ENCODE results near the gene AMH. TPM values are rescaled to one million over a fixed set of nuclear protein-coding genes. Genes with fewer than 3 reads are reported as not detected.

Gene AMH
- total RNA-seq, 3 donors from 2014 or later, result 2.7 to 5.1 (median 3.8) TPM

GRCh38 chr19:2249880-2250765 lies 1.0 kb downstream of the AMH start:
- no peak for TF ChIP-seq CTCF (IDR thresholded peaks at IDR 0.05)
- peak; percentile 14 for ATAC-seq
- intact Hi-C loops (cut with DNase I, micrococcal nuclease), result no loop called here
- Histone ChIP-seq H3K36me3 (ENCODE audit: low read depth) (peaks cover 7% of the 10 kb centered on the region), H3K9me3 (no peaks in the 10 kb centered on the region), H3K4me1 (ENCODE audit: low read depth) (peaks cover 33% of the 10 kb centered on the region), H3K4me3 (no peak overlapping the region)
- no peak for DNase-seq

- H3K36me3 ChIP-seq (ENCODE audit: low read depth), result peaks cover 6% of the 10 kb centered on the region
- peaks cover 33% of the 10 kb centered on the region for H3K4me1 ChIP-seq (ENCODE audit: low read depth)
Measured at GRCh38 chr19:2250766-2251105, 1.6 kb downstream of the AMH start.

DNA sequence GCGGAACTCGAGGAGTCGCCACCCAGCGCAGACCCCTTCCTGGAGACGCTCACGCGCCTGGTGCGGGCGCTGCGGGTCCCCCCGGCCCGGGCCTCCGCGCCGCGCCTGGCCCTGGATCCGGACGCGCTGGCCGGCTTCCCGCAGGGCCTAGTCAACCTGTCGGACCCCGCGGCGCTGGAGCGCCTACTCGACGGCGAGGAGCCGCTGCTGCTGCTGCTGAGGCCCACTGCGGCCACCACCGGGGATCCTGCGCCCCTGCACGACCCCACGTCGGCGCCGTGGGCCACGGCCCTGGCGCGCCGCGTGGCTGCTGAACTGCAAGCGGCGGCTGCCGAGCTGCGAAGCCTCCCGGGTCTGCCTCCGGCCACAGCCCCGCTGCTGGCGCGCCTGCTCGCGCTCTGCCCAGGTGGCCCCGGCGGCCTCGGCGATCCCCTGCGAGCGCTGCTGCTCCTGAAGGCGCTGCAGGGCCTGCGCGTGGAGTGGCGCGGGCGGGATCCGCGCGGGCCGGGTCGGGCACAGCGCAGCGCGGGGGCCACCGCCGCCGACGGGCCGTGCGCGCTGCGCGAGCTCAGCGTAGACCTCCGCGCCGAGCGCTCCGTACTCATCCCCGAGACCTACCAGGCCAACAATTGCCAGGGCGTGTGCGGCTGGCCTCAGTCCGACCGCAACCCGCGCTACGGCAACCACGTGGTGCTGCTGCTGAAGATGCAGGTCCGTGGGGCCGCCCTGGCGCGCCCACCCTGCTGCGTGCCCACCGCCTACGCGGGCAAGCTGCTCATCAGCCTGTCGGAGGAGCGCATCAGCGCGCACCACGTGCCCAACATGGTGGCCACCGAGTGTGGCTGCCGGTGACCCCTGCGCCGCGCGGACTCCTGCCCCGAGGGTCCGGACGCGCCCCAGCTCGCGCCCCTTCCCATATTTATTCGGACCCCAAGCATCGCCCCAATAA lies 2.3 kb downstream of the AMH start:
- Histone ChIP-seq H3K4me1 (ENCODE audit: low read depth) (peaks cover 33% of the 10 kb centered on the region), H3K4me3 (no peak overlapping the region), H3K9me3 (no peaks in the 10 kb centered on the region), H3K36me3 (ENCODE audit: low read depth) (peaks cover 6% of the 10 kb centered on the region)
- TF ChIP-seq CTCF (IDR thresholded peaks at IDR 0.05), result no peak
- ATAC-seq, result peak; percentile 10
- DNase-seq, result no peak
- intact Hi-C loops (cut with DNase I, micrococcal nuclease), result no loop called here

More at GRCh38 chr19:2250766-2251105, 1.6 kb downstream of the AMH start:
- no peak for TF ChIP-seq CTCF (IDR thresholded peaks at IDR 0.05)
- Histone ChIP-seq H3K9me3 (no peaks in the 10 kb centered on the region), H3K4me3 (no peak overlapping the region)
- intact Hi-C loops (cut with DNase I, micrococcal nuclease), result no loop called here
- peak; percentile 7 for ATAC-seq
- no peak for DNase-seq

DNA sequence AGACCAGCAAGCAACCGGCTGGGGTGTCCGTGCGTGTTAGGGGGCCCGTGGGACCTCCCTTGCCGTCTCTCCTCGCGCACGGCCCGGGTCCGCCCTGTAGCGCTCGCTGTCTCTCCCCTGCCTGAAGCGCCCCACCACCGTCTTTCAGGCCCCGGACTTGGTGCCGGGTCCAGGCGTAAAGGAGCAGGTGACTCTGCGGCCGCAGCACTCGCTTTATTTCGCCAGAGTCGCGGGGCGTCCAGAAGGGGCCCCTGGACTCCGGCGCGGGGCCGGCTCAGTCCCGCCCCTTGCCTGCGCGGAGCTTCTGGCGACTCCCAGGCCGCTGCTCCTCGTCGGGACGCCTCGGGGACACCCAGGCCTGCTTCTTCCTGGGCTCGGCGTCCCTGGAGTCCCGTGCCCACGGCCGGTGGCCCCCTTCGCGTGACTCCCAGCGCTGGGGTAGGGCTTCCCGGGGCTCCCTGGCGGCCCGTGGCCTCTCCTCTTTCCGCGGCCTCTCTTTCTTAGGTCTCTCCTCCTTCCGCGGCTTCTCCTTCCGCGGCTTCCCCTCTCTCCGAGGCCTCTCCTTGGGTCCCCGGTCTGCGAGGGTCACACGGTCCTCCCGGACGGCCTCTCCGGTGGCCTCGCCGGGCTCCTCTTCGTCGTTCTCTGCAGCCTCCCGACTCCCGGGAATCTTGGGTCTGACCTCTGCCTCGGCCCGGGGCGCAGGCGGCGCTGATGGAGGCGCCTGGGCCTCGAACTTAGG lies 3.1 kb downstream of the AMH start:
- peaks cover 33% of the 10 kb centered on the region for H3K4me1 ChIP-seq (ENCODE audit: low read depth)
- H3K36me3 ChIP-seq (ENCODE audit: low read depth), result peaks cover under 1% of the 10 kb centered on the region
- no peak overlapping the region for H3K4me3 ChIP-seq
- ATAC-seq (no peak), DNase-seq (no peak)
- no peaks in the 10 kb centered on the region for H3K9me3 ChIP-seq
- no peak for TF ChIP-seq CTCF (IDR thresholded peaks at IDR 0.05)
- intact Hi-C loops (cut with DNase I, micrococcal nuclease), result no loop called here

- DNase-seq, result no peak
- ATAC-seq, result no peak
- Histone ChIP-seq H3K36me3 (ENCODE audit: low read depth) (no peaks in the 10 kb centered on the region), H3K9me3 (no peaks in the 10 kb centered on the region), H3K4me1 (ENCODE audit: low read depth) (peaks cover 33% of the 10 kb centered on the region), H3K4me3 (no peak overlapping the region)
- intact Hi-C loops (cut with DNase I, micrococcal nuclease), result no loop called here
- no peak for TF ChIP-seq CTCF (IDR thresholded peaks at IDR 0.05)
Measured at GRCh38 chr19:2252797-2253105, 3.6 kb downstream of the AMH start.
